ENCODE results near the gene CCDC38.
"Not testable (repeated sequence)": the region's sequence is repeated elsewhere in the genome, so short reads cannot be mapped to it uniquely, and the experiment has no call there.

CCDC38 gene

GRCh38 chr12:95857156-95857555, 85.3 kb downstream of the CCDC38 start:
- H3K27ac ChIP-seq, result no peak overlapping the region
- TF ChIP-seq CTCF (IDR thresholded peaks at IDR 0.05; ENCODE audit: low read depth, low read length), result no peak
- DNase-seq, result no peak
- no peak overlapping the region for H3K4me3 ChIP-seq (ENCODE audit: low read depth, low read length)
- no peaks in the 10 kb centered on the region for H3K27me3 ChIP-seq (ENCODE audit: insufficient read depth, low read depth, severe bottlenecking)
- H3K36me3 ChIP-seq, result peaks cover 21% of the 10 kb centered on the region
- no peaks in the 10 kb centered on the region for H3K9me3 ChIP-seq (ENCODE audit: severe bottlenecking)

- Histone ChIP-seq H3K9me3 (ENCODE audit: severe bottlenecking) (no peaks in the 10 kb centered on the region), H3K27ac (no peak overlapping the region), H3K4me3 (ENCODE audit: low read depth, low read length) (no peak overlapping the region), H3K36me3 (no peaks in the 10 kb centered on the region), H3K27me3 (ENCODE audit: insufficient read depth, low read depth, severe bottlenecking) (no peaks in the 10 kb centered on the region)
- DNase-seq, result no peak
- TF ChIP-seq CTCF (IDR thresholded peaks at IDR 0.05; ENCODE audit: low read depth, low read length), result no peak
Observed at GRCh38 chr12:95852133-95852532, 90.3 kb downstream of the CCDC38 start.

GRCh38 chr12:95851606-95852005, 90.8 kb downstream of the CCDC38 start:
- no peak for DNase-seq
- Histone ChIP-seq H3K9me3 (ENCODE audit: severe bottlenecking) (no peaks in the 10 kb centered on the region), H3K27ac (no peak overlapping the region), H3K36me3 (no peaks in the 10 kb centered on the region), H3K4me3 (ENCODE audit: low read depth, low read length) (no peak overlapping the region), H3K27me3 (ENCODE audit: insufficient read depth, low read depth, severe bottlenecking) (no peaks in the 10 kb centered on the region)
- no peak for TF ChIP-seq CTCF (IDR thresholded peaks at IDR 0.05; ENCODE audit: low read depth, low read length)

DNA sequence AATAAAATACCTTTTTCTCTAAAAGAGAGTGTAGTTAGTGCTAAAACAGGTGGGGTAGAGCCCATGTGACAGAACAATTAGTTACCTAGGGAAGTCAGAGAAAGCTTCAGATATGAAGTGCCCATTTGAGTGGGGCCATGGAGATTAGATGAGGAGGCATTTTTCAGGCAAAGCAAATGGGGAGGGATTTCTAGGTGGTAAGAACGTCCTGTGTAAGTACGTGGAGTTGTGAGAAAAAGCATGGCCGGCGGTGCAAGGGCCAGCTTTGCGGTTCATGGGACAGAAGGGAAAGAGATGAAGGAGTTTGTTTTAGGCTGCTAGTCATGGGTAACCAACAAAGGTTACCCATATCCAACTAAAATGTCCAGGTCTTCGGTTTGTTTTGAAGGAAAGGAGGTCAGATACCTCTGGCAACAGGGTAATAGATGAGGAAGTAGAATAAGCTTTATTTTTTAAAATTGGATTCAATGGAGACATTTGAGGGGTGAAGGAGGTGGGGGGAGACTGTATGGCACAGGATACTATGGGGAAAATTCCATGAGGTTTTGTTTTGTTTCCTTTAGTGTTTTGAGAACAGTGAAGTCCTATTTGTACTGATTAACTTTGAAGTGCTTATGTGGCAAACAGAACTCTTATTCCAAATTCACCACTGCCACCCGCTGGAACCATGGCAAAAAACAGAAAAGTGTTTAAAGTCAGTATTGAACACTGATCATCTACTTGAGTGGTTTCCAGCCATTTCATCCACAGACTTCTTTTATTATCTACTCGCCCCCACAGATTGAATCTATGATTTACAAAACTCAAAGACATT, 93.6 kb downstream of the CCDC38 start:
- H3K9me3 ChIP-seq (ENCODE audit: severe bottlenecking), result no peaks in the 10 kb centered on the region
- H3K27ac ChIP-seq, result no peak overlapping the region
- H3K36me3 ChIP-seq, result no peaks in the 10 kb centered on the region
- peak; percentile 30; the same call in 1 of the 2 replicates for TF ChIP-seq CTCF (IDR thresholded peaks at IDR 0.05; ENCODE audit: low read depth, low read length)
- H3K27me3 ChIP-seq (ENCODE audit: insufficient read depth, low read depth, severe bottlenecking), result no peaks in the 10 kb centered on the region
- peak; percentile 39 for DNase-seq
- H3K4me3 ChIP-seq (ENCODE audit: low read depth, low read length), result no peak overlapping the region

- not testable (repeated sequence) for DNase-seq; H3K27me3 ChIP-seq (ENCODE audit: insufficient read depth, low read depth, severe bottlenecking); H3K36me3 ChIP-seq; H3K27ac ChIP-seq; H3K9me3 ChIP-seq (ENCODE audit: severe bottlenecking); H3K4me3 ChIP-seq (ENCODE audit: low read depth, low read length)
Observed at GRCh38 chr12:95842426-95842825, 100.0 kb downstream of the CCDC38 start.

- DNase-seq, result no peak
- Histone ChIP-seq H3K27ac (no peak overlapping the region), H3K27me3 (ENCODE audit: insufficient read depth, low read depth, severe bottlenecking) (no peaks in the 10 kb centered on the region), H3K9me3 (ENCODE audit: severe bottlenecking) (no peaks in the 10 kb centered on the region), H3K36me3 (no peaks in the 10 kb centered on the region), H3K4me3 (ENCODE audit: low read depth, low read length) (no peak overlapping the region)
- TF ChIP-seq CTCF (IDR thresholded peaks at IDR 0.05; ENCODE audit: low read depth, low read length), result no peak
Observed at GRCh38 chr12:95838125-95838524, 104.3 kb downstream of the CCDC38 start.
